ENCODE results near the gene ZNF397.

ZNF397 gene

GRCh38 chr18:35246831-35247230 is 6.0 kb downstream of the ZNF397 start:
- Histone ChIP-seq H3K4me2 (ENCODE audit: low read length) (no peak overlapping the region), H3K36me3 (replicated peaks; ENCODE audit: low read depth, low read length) (peaks cover 96% of the 10 kb centered on the region)

GRCh38 chr18:35247412-35248249 is 6.8 kb downstream of the ZNF397 start:
- Histone ChIP-seq H3K9ac (ENCODE audit: low read length) (no peak overlapping the region), H3K4me1 (ENCODE audit: low read length) (peaks cover 9% of the 10 kb centered on the region; the same call in 1 of the 2 replicates), H3K36me3 (replicated peaks; ENCODE audit: low read depth, low read length) (peaks cover 95% of the 10 kb centered on the region), H3K27me3 (ENCODE audit: low read depth, low read length) (no peaks in the 10 kb centered on the region), H4K20me1 (ENCODE audit: insufficient read depth, low read length) (no peaks in the 10 kb centered on the region), H3K4me3 (ENCODE audit: low read length) (no peak overlapping the region), H3K27ac (ENCODE audit: low read length) (no peak overlapping the region), H2AFZ (ENCODE audit: low read depth, low read length) (no peak overlapping the region), H3K79me2 (ENCODE audit: low read length) (peaks cover 6% of the 10 kb centered on the region), H3K9me3 (ENCODE audit: insufficient read depth, low read length) (peaks cover 77% of the 10 kb centered on the region), H3K4me2 (ENCODE audit: low read length) (no peak overlapping the region; the same call in 1 of the 2 replicates)
- no peak for TF ChIP-seq EZH2phosphoT487 (IDR thresholded peaks at IDR 0.05; ENCODE audit: low read depth)
- TF ChIP-seq, protein P1, sequence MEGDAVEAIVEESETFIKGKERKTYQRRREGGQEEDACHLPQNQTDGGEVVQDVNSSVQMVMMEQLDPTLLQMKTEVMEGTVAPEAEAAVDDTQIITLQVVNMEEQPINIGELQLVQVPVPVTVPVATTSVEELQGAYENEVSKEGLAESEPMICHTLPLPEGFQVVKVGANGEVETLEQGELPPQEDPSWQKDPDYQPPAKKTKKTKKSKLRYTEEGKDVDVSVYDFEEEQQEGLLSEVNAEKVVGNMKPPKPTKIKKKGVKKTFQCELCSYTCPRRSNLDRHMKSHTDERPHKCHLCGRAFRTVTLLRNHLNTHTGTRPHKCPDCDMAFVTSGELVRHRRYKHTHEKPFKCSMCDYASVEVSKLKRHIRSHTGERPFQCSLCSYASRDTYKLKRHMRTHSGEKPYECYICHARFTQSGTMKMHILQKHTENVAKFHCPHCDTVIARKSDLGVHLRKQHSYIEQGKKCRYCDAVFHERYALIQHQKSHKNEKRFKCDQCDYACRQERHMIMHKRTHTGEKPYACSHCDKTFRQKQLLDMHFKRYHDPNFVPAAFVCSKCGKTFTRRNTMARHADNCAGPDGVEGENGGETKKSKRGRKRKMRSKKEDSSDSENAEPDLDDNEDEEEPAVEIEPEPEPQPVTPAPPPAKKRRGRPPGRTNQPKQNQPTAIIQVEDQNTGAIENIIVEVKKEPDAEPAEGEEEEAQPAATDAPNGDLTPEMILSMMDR (IDR thresholded peaks at IDR 0.05; ENCODE audit: low read depth, low read length): no peak

More at GRCh38 chr18:35246831-35247230, 6.0 kb downstream of the ZNF397 start:
- Histone ChIP-seq H3K9me3 (ENCODE audit: insufficient read depth, low read length) (peaks cover 79% of the 10 kb centered on the region), H3K4me3 (ENCODE audit: low read length) (no peak overlapping the region), H3K9ac (ENCODE audit: low read length) (no peak overlapping the region), H2AFZ (ENCODE audit: low read depth, low read length) (no peak overlapping the region), H3K79me2 (ENCODE audit: low read length) (peaks cover 14% of the 10 kb centered on the region), H3K27ac (ENCODE audit: low read length) (no peak overlapping the region), H4K20me1 (ENCODE audit: insufficient read depth, low read length) (no peaks in the 10 kb centered on the region), H3K27me3 (ENCODE audit: low read depth, low read length) (no peaks in the 10 kb centered on the region), H3K4me1 (ENCODE audit: low read length) (peaks cover 9% of the 10 kb centered on the region; the same call in 1 of the 2 replicates)
- TF ChIP-seq, protein P1 (IDR thresholded peaks at IDR 0.05; ENCODE audit: low read depth, low read length): no peak
- no peak for TF ChIP-seq EZH2phosphoT487 (IDR thresholded peaks at IDR 0.05; ENCODE audit: low read depth)

GRCh38 chr18:35248429-35248828 is 7.6 kb downstream of the ZNF397 start:
- Histone ChIP-seq H3K27ac (ENCODE audit: low read length) (no peak overlapping the region), H3K4me1 (ENCODE audit: low read length) (peaks cover 9% of the 10 kb centered on the region; the same call in 1 of the 2 replicates), H3K36me3 (replicated peaks; ENCODE audit: low read depth, low read length) (peaks cover 95% of the 10 kb centered on the region)

GRCh38 chr18:35252466-35252865 is 11.6 kb downstream of the ZNF397 start:
- TF ChIP-seq, protein P1 (IDR thresholded peaks at IDR 0.05; ENCODE audit: low read depth, low read length): no peak
- no peak for TF ChIP-seq EZH2phosphoT487 (IDR thresholded peaks at IDR 0.05; ENCODE audit: low read depth)
- no peaks in the 10 kb centered on the region for H4K20me1 ChIP-seq (ENCODE audit: insufficient read depth, low read length)
- H3K9ac ChIP-seq (ENCODE audit: low read length): no peak overlapping the region

More at GRCh38 chr18:35248429-35248828, 7.6 kb downstream of the ZNF397 start:
- TF ChIP-seq EZH2phosphoT487 (IDR thresholded peaks at IDR 0.05; ENCODE audit: low read depth): no peak
- TF ChIP-seq, protein P1 (IDR thresholded peaks at IDR 0.05; ENCODE audit: low read depth, low read length): no peak
- no peaks in the 10 kb centered on the region for H4K20me1 ChIP-seq (ENCODE audit: insufficient read depth, low read length)
- H3K4me2 ChIP-seq (ENCODE audit: low read length): no peak overlapping the region
- no peaks in the 10 kb centered on the region for H3K27me3 ChIP-seq (ENCODE audit: low read depth, low read length)
- no peak overlapping the region for H3K4me3 ChIP-seq (ENCODE audit: low read length)
- H3K9me3 ChIP-seq (ENCODE audit: insufficient read depth, low read length): peaks cover 77% of the 10 kb centered on the region
- H2AFZ ChIP-seq (ENCODE audit: low read depth, low read length): no peak overlapping the region
- H3K9ac ChIP-seq (ENCODE audit: low read length): no peak overlapping the region
- H3K79me2 ChIP-seq (ENCODE audit: low read length): no peaks in the 10 kb centered on the region

More at GRCh38 chr18:35252466-35252865, 11.6 kb downstream of the ZNF397 start:
- no peak overlapping the region for H2AFZ ChIP-seq (ENCODE audit: low read depth, low read length)
- no peaks in the 10 kb centered on the region for H3K79me2 ChIP-seq (ENCODE audit: low read length)
- H3K4me3 ChIP-seq (ENCODE audit: low read length): no peak overlapping the region
- no peak overlapping the region for H3K4me2 ChIP-seq (ENCODE audit: low read length)
- peaks cover 6% of the 10 kb centered on the region; the same call in 1 of the 2 replicates for H3K4me1 ChIP-seq (ENCODE audit: low read length)
- no peaks in the 10 kb centered on the region for H3K27me3 ChIP-seq (ENCODE audit: low read depth, low read length)
- peaks cover 50% of the 10 kb centered on the region for H3K9me3 ChIP-seq (ENCODE audit: insufficient read depth, low read length)
- no peak overlapping the region for H3K27ac ChIP-seq (ENCODE audit: low read length)
- H3K36me3 ChIP-seq (replicated peaks; ENCODE audit: low read depth, low read length): peaks cover 93% of the 10 kb centered on the region
